Measurements from ENCODE around the gene FBXO7. TPM values are rescaled to one million over a fixed set of nuclear protein-coding genes. Genes with fewer than 3 reads are reported as not detected.

FBXO7 gene
- total RNA-seq, 1 experiment from 2014 or later: 85.1 TPM

GRCh38 chr22:32531931-32532819 is 57.6 kb downstream of the FBXO7 start:
- Mint-ChIP-seq H3K27me3 (ENCODE audit: insufficient read depth, unreplicated experiment) (no peaks in the 10 kb centered on the region), H3K4me3 (ENCODE audit: unreplicated experiment) (no peak overlapping the region), H3K4me1 (ENCODE audit: low read depth, unreplicated experiment) (peaks cover 27% of the 10 kb centered on the region), H3K9me3 (ENCODE audit: unreplicated experiment) (no peaks in the 10 kb centered on the region), H3K36me3 (ENCODE audit: insufficient read depth, unreplicated experiment) (no peaks in the 10 kb centered on the region), H3K27ac (ENCODE audit: unreplicated experiment) (peak overlapping the region; percentile 45)
- Histone ChIP-seq H3K4me3 (ENCODE audit: low read depth, low read length) (no peak overlapping the region), H3K9me3 (no peaks in the 10 kb centered on the region), H3K27me3 (replicated peaks; ENCODE audit: control insufficient read depth, insufficient read depth, low read length) (no peaks in the 10 kb centered on the region), H3K36me3 (ENCODE audit: control insufficient read depth, insufficient read depth, low read length) (no peaks in the 10 kb centered on the region), H3K4me1 (peaks cover 32% of the 10 kb centered on the region)
- intact Hi-C loops (cut with micrococcal nuclease; ENCODE audit: unreplicated experiment): no loop called here
- ChIA-PET POLR2A (interaction anchor here (0.7 kb wide), 1 partner anchor 90 kb away, joined by 8 read pairs; no protein-coding TSS in a partner anchor), CTCF (interaction anchor here (0.7 to 1.0 kb wide), 4 partner anchors 264 to 517 kb away, joined by 3 to 4 read pairs (median 3); no protein-coding TSS in a partner anchor)
- no TSS peak for BruUV-seq (replicated peaks)
- no peak for TF ChIP-seq CTCF (IDR thresholded peaks at IDR 0.05; ENCODE audit: insufficient read depth in 1 of 2, low read depth in 1 of 2, low read length in 1 of 2, severe bottlenecking in 1 of 2, unreplicated experiment in 1 of 2)
- DNase-seq: peak in 1 of 2 experiments; percentile 18

DNA sequence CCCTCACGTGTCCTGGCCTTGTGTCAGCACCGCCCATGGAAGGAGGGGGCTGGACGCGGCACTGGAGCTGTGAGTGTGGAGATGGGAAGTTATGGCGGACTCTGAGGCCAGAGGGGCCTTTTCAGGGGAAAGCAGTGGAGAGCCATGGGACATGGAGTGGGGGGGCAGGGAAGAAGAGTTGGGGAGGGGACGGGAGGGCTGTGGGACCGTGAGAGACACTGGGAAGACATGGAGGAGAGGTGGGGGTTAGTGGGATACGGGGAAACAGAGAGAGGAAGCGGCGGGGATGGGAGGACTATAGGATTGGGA is 58.2 kb downstream of the FBXO7 start:
- H3K36me3 Mint-ChIP-seq (ENCODE audit: insufficient read depth, unreplicated experiment): no peaks in the 10 kb centered on the region
- BruUV-seq (replicated peaks): no TSS peak
- H3K27ac Mint-ChIP-seq (ENCODE audit: unreplicated experiment): peak overlapping the region; percentile 45
- H3K9me3 ChIP-seq: no peaks in the 10 kb centered on the region
- H3K4me1 Mint-ChIP-seq (ENCODE audit: low read depth, unreplicated experiment): peaks cover 27% of the 10 kb centered on the region
- ChIA-PET CTCF (no interaction called here), POLR2A (no interaction called here)
- no peaks in the 10 kb centered on the region for H3K27me3 Mint-ChIP-seq (ENCODE audit: insufficient read depth, unreplicated experiment)
- H3K27me3 ChIP-seq (replicated peaks; ENCODE audit: control insufficient read depth, insufficient read depth, low read length): no peaks in the 10 kb centered on the region
- H3K4me3 ChIP-seq (ENCODE audit: low read depth, low read length): no peak overlapping the region
- no peaks in the 10 kb centered on the region for H3K36me3 ChIP-seq (ENCODE audit: control insufficient read depth, insufficient read depth, low read length)
- no peak for DNase-seq
- no peak overlapping the region for H3K4me3 Mint-ChIP-seq (ENCODE audit: unreplicated experiment)
- no peak for TF ChIP-seq CTCF (IDR thresholded peaks at IDR 0.05; ENCODE audit: insufficient read depth in 1 of 2, low read depth in 1 of 2, low read length in 1 of 2, severe bottlenecking in 1 of 2, unreplicated experiment in 1 of 2)
- intact Hi-C loops (cut with micrococcal nuclease; ENCODE audit: unreplicated experiment): no loop called here
- peaks cover 32% of the 10 kb centered on the region for H3K4me1 ChIP-seq
- no peaks in the 10 kb centered on the region for H3K9me3 Mint-ChIP-seq (ENCODE audit: unreplicated experiment)

- H3K4me3 ChIP-seq (ENCODE audit: low read depth, low read length): no peak overlapping the region
- ChIA-PET POLR2A (no interaction called here), CTCF (no interaction called here)
- intact Hi-C loops (cut with micrococcal nuclease; ENCODE audit: unreplicated experiment): no loop called here
- no peak for DNase-seq
- no peaks in the 10 kb centered on the region for H3K36me3 Mint-ChIP-seq (ENCODE audit: insufficient read depth, unreplicated experiment)
- H3K4me1 Mint-ChIP-seq (ENCODE audit: low read depth, unreplicated experiment): peaks cover 27% of the 10 kb centered on the region
- no peaks in the 10 kb centered on the region for H3K9me3 ChIP-seq
- no peak overlapping the region for H3K4me3 Mint-ChIP-seq (ENCODE audit: unreplicated experiment)
- no peaks in the 10 kb centered on the region for H3K36me3 ChIP-seq (ENCODE audit: control insufficient read depth, insufficient read depth, low read length)
- H3K27me3 Mint-ChIP-seq (ENCODE audit: insufficient read depth, unreplicated experiment): no peaks in the 10 kb centered on the region
- no peaks in the 10 kb centered on the region for H3K9me3 Mint-ChIP-seq (ENCODE audit: unreplicated experiment)
- no peak overlapping the region for H3K27ac Mint-ChIP-seq (ENCODE audit: unreplicated experiment)
- no TSS peak for BruUV-seq (replicated peaks)
- no peak for TF ChIP-seq CTCF (IDR thresholded peaks at IDR 0.05; ENCODE audit: insufficient read depth in 1 of 2, low read depth in 1 of 2, low read length in 1 of 2, severe bottlenecking in 1 of 2, unreplicated experiment in 1 of 2)
- H3K27me3 ChIP-seq (replicated peaks; ENCODE audit: control insufficient read depth, insufficient read depth, low read length): no peaks in the 10 kb centered on the region
- H3K4me1 ChIP-seq: peaks cover 32% of the 10 kb centered on the region
These were observed 58.9 kb downstream of the FBXO7 start for GRCh38 chr22:32533265-32534111.
